Uterus (tissue), 2 donors: Measurements from ENCODE around the gene KLHDC4.

ENCODE experiments used
- POLR2A ChIP-seq, 2 donors: fragments of 450-650 bp; IDR thresholded peaks; one replicate each; pipeline ENCODE4 v1.6.1; 2016; ENCODE audit warnings: antibody characterized with exemption in 2 of 2, mild to moderate bottlenecking in 1 of 2, moderate library complexity in 1 of 2
- TF ChIP-seq, protein P1 (sequence below), 4 experiments: fragments of 200-600 bp in 2 of 4; fragments of 450-650 bp in 2 of 4; sonication (generic) in 2 of 4; IDR thresholded peaks; one replicate each; pipeline ENCODE4 v1.5.1; 2016 to 2019; ENCODE audit warnings: antibody characterized with exemption in 4 of 4, mild to moderate bottlenecking in 2 of 4, moderate library complexity in 1 of 4

GRCh38 chr16:87713451-87714229 is 52.1 kb downstream of the KLHDC4 start:
- TF ChIP-seq POLR2A (IDR thresholded peaks at IDR 0.05): no peak
- TF ChIP-seq, protein P1, sequence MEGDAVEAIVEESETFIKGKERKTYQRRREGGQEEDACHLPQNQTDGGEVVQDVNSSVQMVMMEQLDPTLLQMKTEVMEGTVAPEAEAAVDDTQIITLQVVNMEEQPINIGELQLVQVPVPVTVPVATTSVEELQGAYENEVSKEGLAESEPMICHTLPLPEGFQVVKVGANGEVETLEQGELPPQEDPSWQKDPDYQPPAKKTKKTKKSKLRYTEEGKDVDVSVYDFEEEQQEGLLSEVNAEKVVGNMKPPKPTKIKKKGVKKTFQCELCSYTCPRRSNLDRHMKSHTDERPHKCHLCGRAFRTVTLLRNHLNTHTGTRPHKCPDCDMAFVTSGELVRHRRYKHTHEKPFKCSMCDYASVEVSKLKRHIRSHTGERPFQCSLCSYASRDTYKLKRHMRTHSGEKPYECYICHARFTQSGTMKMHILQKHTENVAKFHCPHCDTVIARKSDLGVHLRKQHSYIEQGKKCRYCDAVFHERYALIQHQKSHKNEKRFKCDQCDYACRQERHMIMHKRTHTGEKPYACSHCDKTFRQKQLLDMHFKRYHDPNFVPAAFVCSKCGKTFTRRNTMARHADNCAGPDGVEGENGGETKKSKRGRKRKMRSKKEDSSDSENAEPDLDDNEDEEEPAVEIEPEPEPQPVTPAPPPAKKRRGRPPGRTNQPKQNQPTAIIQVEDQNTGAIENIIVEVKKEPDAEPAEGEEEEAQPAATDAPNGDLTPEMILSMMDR (IDR thresholded peaks at IDR 0.05): no peak
